Vagina (tissue), 2 donors: Measurements from ENCODE around the gene CSNK1D.

Source experiments
- CTCF ChIP-seq, 3 experiments: fragments of 450-650 bp in 2 of 3; fragments of 200-600 bp in 1 of 3; sonication (generic) in 1 of 3; IDR thresholded peaks; one replicate each; pipeline ENCODE4 v1.5.1; 2017 to 2019; ENCODE audit warnings: antibody characterized with exemption in 3 of 3, mild to moderate bottlenecking in 2 of 3, moderate library complexity in 2 of 3
- POLR2A ChIP-seq, 2 donors: fragments of 450-650 bp; IDR thresholded peaks; one replicate each; pipeline ENCODE4 v1.6.1; 2017; ENCODE audit warnings: antibody characterized with exemption in 2 of 2, mild to moderate bottlenecking in 2 of 2, moderate library complexity in 2 of 2

GRCh38 chr17:82282239-82283207 lies 9.0 kb upstream of the CSNK1D start:
- no peak for TF ChIP-seq CTCF (IDR thresholded peaks at IDR 0.05)
- TF ChIP-seq POLR2A (IDR thresholded peaks at IDR 0.05) = no peak
